ENCODE data around the gene RALGAPA2. TPM values are rescaled to one million over a fixed set of nuclear protein-coding genes. Genes with fewer than 3 reads are reported as not detected.

The RALGAPA2 gene
- total and polyA plus RNA-seq, 2 donors from 2014 or later: 5.9 to 66.7 TPM

- H3K36me3 ChIP-seq (ENCODE audit: control insufficient read depth in 2 of 3, insufficient read depth in 3 of 3, low read length in 3 of 3): peaks cover 0 to 20% (median 14%) of the 10 kb centered on the region in 3 donors
- H3K9me3 ChIP-seq (ENCODE audit: control insufficient read depth in 2 of 3, insufficient read depth in 1 of 3, low read length in 3 of 3): no peaks in the 10 kb centered on the region
- no peak overlapping the region for H3K9ac ChIP-seq (ENCODE audit: low read length in 3 of 3)
- H3K4me1 ChIP-seq (ENCODE audit: control insufficient read depth in 2 of 3, insufficient read depth in 2 of 3, low read depth in 1 of 3, low read length in 3 of 3): no peaks in the 10 kb centered on the region
- H3K4me3 ChIP-seq (ENCODE audit: low read length in 3 of 3): no peak overlapping the region
- no peak overlapping the region for H3K27ac ChIP-seq (ENCODE audit: low read depth in 2 of 2, low read length in 2 of 2)
- DNase-seq (no peak), FAIRE-seq (no peak)
- no peaks in the 10 kb centered on the region for H3K27me3 ChIP-seq (ENCODE audit: control insufficient read depth, insufficient read depth, low read length)
- TF ChIP-seq CTCF (IDR thresholded peaks at IDR 0.05; ENCODE audit: borderline replicate concordance, extremely low read depth, insufficient read depth): no peak
- intact Hi-C loops (cut with DNase I): no loop called here
Observed at GRCh38 chr20:20519269-20519668, 193.2 kb downstream of the RALGAPA2 start.

DNA sequence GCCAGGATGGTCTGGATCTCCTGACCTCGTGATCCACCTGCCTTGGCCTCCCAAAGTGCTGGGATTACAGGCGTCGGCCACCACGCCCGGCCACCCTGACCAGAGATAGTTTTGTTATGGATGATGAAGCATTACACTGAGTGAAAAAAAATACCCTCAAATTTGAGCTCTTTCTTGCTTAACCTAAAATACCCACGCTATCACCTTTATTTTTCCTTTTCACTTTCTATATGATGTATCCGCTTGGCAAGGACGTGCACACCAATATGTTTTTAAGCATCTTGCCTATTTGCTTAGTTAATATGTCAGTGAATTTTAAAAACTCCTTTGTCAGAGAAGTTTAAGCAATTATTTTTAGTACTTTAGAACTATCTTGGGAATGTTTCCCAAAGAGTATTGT is 194.2 kb downstream of the RALGAPA2 start:
- DNase-seq: no peak
- no peak for FAIRE-seq
- no peaks in the 10 kb centered on the region for H3K4me1 ChIP-seq (ENCODE audit: control insufficient read depth in 2 of 3, insufficient read depth in 2 of 3, low read depth in 1 of 3, low read length in 3 of 3)
- no peaks in the 10 kb centered on the region for H3K9me3 ChIP-seq (ENCODE audit: control insufficient read depth in 2 of 3, insufficient read depth in 1 of 3, low read length in 3 of 3)
- no peak for TF ChIP-seq CTCF (IDR thresholded peaks at IDR 0.05; ENCODE audit: borderline replicate concordance, extremely low read depth, insufficient read depth)
- no peak overlapping the region for H3K9ac ChIP-seq (ENCODE audit: low read length in 3 of 3)
- no peak overlapping the region for H3K4me3 ChIP-seq (ENCODE audit: low read length in 3 of 3)
- peaks cover 0 to 20% (median 18%) of the 10 kb centered on the region in 3 donors for H3K36me3 ChIP-seq (ENCODE audit: control insufficient read depth in 2 of 3, insufficient read depth in 3 of 3, low read length in 3 of 3)
- no peak overlapping the region for H3K27ac ChIP-seq (ENCODE audit: low read depth in 2 of 2, low read length in 2 of 2)
- no peaks in the 10 kb centered on the region for H3K27me3 ChIP-seq (ENCODE audit: control insufficient read depth, insufficient read depth, low read length)
- intact Hi-C loops (cut with DNase I): no loop called here

DNA sequence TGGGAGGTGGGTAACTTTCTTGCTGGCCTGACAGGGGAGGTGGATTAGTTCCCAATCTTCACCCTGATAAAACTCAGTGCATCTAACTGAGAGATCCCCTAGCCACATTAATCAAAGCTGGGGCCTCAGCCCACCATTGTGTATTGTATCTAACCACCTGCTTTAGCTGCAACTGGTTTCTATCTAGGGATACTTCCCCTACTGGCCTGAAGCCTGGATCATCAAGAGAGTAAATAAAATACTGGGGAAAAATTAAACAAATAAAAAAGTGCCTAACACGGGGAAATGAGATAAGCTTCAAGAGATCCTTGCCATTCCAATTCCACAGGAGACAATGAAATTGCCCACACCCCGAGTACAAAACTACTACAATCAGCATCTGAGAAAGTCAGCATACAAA is 195.1 kb downstream of the RALGAPA2 start:
- Histone ChIP-seq H3K4me3 (ENCODE audit: low read length in 3 of 3) (no peak overlapping the region), H3K4me1 (ENCODE audit: control insufficient read depth in 2 of 3, insufficient read depth in 2 of 3, low read depth in 1 of 3, low read length in 3 of 3) (no peaks in the 10 kb centered on the region), H3K27ac (ENCODE audit: low read depth in 2 of 2, low read length in 2 of 2) (no peak overlapping the region), H3K9ac (ENCODE audit: low read length in 3 of 3) (no peak overlapping the region), H3K9me3 (ENCODE audit: control insufficient read depth in 2 of 3, insufficient read depth in 1 of 3, low read length in 3 of 3) (no peaks in the 10 kb centered on the region), H3K27me3 (ENCODE audit: control insufficient read depth, insufficient read depth, low read length) (no peaks in the 10 kb centered on the region), H3K36me3 (ENCODE audit: control insufficient read depth in 2 of 3, insufficient read depth in 3 of 3, low read length in 3 of 3) (peaks cover 0 to 28% (median 26%) of the 10 kb centered on the region in 3 donors)
- intact Hi-C loops (cut with DNase I): no loop called here
- FAIRE-seq: no peak
- no peak for TF ChIP-seq CTCF (IDR thresholded peaks at IDR 0.05; ENCODE audit: borderline replicate concordance, extremely low read depth, insufficient read depth)
- no peak for DNase-seq

- H3K36me3 ChIP-seq (ENCODE audit: control insufficient read depth in 2 of 3, insufficient read depth in 3 of 3, low read length in 3 of 3): peaks cover 0 to 33% (median 26%) of the 10 kb centered on the region in 3 donors
- no peaks in the 10 kb centered on the region for H3K4me1 ChIP-seq (ENCODE audit: control insufficient read depth in 2 of 3, insufficient read depth in 2 of 3, low read depth in 1 of 3, low read length in 3 of 3)
- H3K9me3 ChIP-seq (ENCODE audit: control insufficient read depth in 2 of 3, insufficient read depth in 1 of 3, low read length in 3 of 3): no peaks in the 10 kb centered on the region
- DNase-seq (no peak), FAIRE-seq (no peak)
- H3K27me3 ChIP-seq (ENCODE audit: control insufficient read depth, insufficient read depth, low read length): no peaks in the 10 kb centered on the region
- intact Hi-C loops (cut with DNase I): no loop called here
- H3K9ac ChIP-seq (ENCODE audit: low read length in 3 of 3): no peak overlapping the region
- H3K4me3 ChIP-seq (ENCODE audit: low read length in 3 of 3): no peak overlapping the region
- TF ChIP-seq CTCF (IDR thresholded peaks at IDR 0.05; ENCODE audit: borderline replicate concordance, extremely low read depth, insufficient read depth): no peak
- no peak overlapping the region for H3K27ac ChIP-seq (ENCODE audit: low read depth in 2 of 2, low read length in 2 of 2)
Observed at GRCh38 chr20:20513720-20514119, 198.7 kb downstream of the RALGAPA2 start.

Data from kidney (tissue), 14 donors.